Stimulated activated CD4-positive, alpha-beta T cell treated with anti-CD3 and anti-CD28 coated beads, Interleukin-12 subunit alpha, Interleukin-12 subunit beta, amount 100 ng/mL, for 24 hours (primary cell): ENCODE measurements around the gene PCDHA6.
"Not testable (repeated sequence)": the region's sequence is repeated elsewhere in the genome, so short reads cannot be mapped to it uniquely, and the experiment has no call there.

ENCODE experiments used
- DNase-seq, 2 experiments: peaks; one replicate each; pipeline ENCODE4 v3.0.0-alpha.2; 2020; ENCODE audit warnings: low read depth in 2 of 2

Gene PCDHA6

DNA sequence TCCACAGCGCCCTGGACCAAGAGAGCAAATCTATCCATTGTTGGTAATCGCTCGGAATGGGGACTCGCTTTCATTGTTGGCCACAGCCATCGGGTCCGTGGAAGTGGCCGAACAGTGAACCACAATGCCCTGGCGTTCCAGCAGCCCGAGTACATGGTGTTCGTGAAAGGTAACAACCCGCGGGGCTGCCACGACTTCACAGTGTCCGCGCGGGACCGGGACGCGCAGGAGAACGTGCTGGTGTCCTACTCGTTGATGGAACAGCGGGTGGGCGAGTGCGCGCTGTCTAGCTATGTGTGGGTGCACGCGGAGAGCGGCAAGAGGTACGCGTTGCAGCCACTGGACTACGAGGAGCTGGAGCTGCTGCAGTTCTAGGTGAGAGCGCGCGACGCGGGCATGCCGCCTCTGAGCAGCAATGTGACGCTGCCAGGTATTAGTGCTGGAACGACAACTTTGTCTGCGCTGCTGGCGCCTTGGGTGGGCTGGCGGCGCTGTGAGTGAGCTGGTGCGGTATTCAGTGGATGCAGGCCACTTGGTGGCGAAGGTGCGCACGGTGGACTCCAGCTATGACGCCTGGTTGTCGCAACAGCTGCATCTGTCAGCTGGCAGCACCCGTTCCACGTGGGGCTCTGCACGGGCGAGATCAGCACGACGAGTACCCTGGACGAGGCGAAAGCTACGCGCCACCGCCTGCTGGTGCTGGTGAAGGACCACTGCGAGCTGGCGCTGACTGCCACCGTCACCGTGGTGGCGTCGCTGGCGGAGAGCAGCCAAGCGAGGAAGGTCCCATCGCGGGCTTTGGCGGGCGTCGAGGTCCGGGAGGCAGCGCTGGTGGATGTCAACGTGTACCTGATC is 34.9 kb downstream of the PCDHA6 start:
- no peak for DNase-seq

GRCh38 chr5:140868721-140869554 is 41.2 kb downstream of the PCDHA6 start, which contains the start of gene PCDHA11:
Gene PCDHA11 (plus strand): TSS chr5:140868957. CDS start chr5:140869104, 147 bp downstream.
- no peak for DNase-seq

DNA sequence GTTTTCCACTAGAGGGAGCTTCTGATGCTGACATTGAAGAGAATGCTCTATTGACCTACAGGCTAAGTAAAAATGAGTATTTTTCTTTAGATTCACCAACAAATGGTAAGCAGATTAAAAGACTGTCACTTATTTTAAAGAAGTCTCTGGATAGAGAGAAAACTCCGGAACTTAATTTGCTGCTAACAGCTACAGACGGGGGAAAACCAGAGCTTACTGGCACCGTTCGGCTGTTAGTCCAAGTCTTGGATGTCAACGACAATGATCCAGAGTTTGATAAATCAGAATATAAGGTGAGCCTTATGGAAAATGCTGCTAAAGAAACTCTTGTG is 41.8 kb downstream of the PCDHA6 start:
- DNase-seq: no peak

- no peak for DNase-seq
These were observed 42.8 kb downstream of the PCDHA6 start for GRCh38 chr5:140870221-140871201.

GRCh38 chr5:140875085-140876065 is 47.6 kb downstream of the PCDHA6 start, which contains the start of gene PCDHA12:
Gene PCDHA12 (plus strand): TSS chr5:140875308. CDS start chr5:140875473, 165 bp downstream.
- no peak for DNase-seq

DNA sequence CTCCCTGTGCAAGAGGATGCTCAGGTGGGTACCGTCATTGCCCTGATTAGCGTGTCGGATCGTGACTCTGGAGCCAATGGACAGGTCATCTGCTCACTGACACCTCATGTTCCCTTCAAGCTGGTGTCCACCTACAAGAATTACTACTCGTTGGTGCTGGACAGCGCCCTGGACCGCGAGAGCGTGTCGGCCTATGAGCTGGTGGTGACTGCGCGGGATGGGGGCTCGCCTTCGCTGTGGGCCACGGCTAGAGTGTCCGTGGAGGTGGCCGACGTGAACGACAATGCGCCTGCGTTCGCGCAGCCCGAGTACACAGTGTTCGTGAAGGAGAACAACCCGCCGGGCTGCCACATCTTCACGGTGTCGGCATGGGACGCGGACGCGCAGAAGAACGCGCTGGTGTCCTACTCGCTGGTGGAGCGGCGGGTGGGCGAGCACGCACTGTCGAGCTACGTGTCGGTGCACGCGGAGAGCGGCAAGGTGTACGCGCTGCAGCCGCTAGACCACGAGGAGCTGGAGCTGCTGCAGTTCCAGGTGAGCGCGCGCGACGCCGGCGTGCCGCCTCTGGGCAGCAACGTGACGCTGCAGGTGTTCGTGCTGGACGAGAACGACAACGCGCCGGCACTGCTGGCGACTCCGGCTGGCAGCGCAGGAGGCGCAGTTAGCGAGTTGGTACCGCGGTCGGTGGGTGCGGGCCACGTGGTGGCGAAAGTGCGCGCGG is 48.9 kb downstream of the PCDHA6 start:
- not testable (repeated sequence) for DNase-seq

- DNase-seq: no peak
These were observed 49.5 kb downstream of the PCDHA6 start for GRCh38 chr5:140877262-140877581.
